ENCODE measurements around the gene SCAPER. TPM values are rescaled to one million over a fixed set of nuclear protein-coding genes. Genes with fewer than 3 reads are reported as not detected.

Gene SCAPER
- total RNA-seq, 2 donors from 2014 or later = 15.2 to 17.8 TPM

DNA sequence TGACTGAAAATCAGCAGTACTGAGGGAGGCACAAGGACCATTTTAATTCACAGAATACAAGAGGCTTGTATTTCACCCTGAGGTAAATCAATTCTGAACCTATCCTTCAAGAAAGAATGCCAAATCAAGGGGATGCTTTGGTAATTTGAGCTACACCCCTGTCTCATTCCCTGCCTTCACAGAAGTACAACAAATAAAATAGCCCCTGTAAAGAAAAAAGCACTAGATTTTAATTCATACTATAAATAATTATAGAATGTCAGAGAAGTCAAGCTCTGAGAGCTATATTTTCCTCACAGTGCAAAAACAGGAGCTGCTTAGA, 319.6 kb downstream of the SCAPER start:
- no peak overlapping the region for H3K9ac ChIP-seq (ENCODE audit: low read depth in 2 of 2, low read length in 2 of 2)
- no peaks in the 10 kb centered on the region for H3K9me3 ChIP-seq
- no peak overlapping the region for H3K27ac ChIP-seq
- DNase-seq = no peak
- TF ChIP-seq, protein P1, sequence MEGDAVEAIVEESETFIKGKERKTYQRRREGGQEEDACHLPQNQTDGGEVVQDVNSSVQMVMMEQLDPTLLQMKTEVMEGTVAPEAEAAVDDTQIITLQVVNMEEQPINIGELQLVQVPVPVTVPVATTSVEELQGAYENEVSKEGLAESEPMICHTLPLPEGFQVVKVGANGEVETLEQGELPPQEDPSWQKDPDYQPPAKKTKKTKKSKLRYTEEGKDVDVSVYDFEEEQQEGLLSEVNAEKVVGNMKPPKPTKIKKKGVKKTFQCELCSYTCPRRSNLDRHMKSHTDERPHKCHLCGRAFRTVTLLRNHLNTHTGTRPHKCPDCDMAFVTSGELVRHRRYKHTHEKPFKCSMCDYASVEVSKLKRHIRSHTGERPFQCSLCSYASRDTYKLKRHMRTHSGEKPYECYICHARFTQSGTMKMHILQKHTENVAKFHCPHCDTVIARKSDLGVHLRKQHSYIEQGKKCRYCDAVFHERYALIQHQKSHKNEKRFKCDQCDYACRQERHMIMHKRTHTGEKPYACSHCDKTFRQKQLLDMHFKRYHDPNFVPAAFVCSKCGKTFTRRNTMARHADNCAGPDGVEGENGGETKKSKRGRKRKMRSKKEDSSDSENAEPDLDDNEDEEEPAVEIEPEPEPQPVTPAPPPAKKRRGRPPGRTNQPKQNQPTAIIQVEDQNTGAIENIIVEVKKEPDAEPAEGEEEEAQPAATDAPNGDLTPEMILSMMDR (IDR thresholded peaks at IDR 0.05) = no peak
- H3K4me1 ChIP-seq = no peaks in the 10 kb centered on the region
- no peaks in the 10 kb centered on the region for H3K36me3 ChIP-seq
- intact Hi-C loops (cut with DNase I) = no loop called here
- H3K27me3 ChIP-seq = no peaks in the 10 kb centered on the region
- H3K4me3 ChIP-seq = no peak overlapping the region

DNA sequence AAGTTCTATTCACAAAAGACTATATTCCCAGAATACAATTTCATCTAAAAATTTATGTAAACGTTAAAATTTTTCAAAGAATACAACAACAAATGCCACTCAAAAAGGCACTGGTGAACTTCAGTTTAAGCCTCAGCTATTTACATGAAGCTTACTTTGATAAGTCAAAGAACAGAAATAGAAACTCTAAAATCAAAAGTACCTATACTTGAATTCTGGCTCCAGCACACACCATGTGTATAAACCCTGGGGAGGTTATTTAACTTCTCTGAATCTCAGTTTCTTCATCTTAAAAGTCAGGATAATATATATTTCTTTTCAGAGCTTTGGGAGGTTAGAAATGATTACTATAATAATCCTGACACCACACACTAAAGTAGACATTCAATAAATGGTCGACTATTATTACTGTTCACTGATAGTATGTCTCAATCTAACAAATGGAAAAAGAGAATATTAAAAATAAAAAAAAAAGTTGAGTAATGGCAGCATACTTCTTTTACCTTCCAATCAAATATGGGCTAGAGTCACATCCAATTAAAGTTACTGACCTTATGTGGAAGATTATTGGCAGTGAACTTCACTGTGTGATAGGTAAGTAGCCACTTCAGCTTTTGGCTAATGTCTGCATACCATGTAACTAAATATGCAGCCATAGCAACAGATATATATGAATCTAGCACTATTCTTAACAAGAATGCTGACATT, 320.1 kb downstream of the SCAPER start:
- Histone ChIP-seq H3K4me3 (no peak overlapping the region), H3K9ac (ENCODE audit: low read depth in 2 of 2, low read length in 2 of 2) (no peak overlapping the region), H3K36me3 (no peaks in the 10 kb centered on the region), H3K27ac (no peak overlapping the region), H3K4me1 (no peaks in the 10 kb centered on the region), H3K9me3 (no peaks in the 10 kb centered on the region), H3K27me3 (no peaks in the 10 kb centered on the region)
- no peak for DNase-seq
- intact Hi-C loops (cut with DNase I) = no loop called here
- TF ChIP-seq, protein P1 (IDR thresholded peaks at IDR 0.05) = no peak

- Histone ChIP-seq H3K36me3 (no peaks in the 10 kb centered on the region), H3K9ac (ENCODE audit: low read depth in 2 of 2, low read length in 2 of 2) (no peak overlapping the region), H3K27me3 (no peaks in the 10 kb centered on the region), H3K27ac (no peak overlapping the region), H3K9me3 (no peaks in the 10 kb centered on the region), H3K4me1 (no peaks in the 10 kb centered on the region), H3K4me3 (no peak overlapping the region)
- TF ChIP-seq, protein P1 (IDR thresholded peaks at IDR 0.05) = no peak
- intact Hi-C loops (cut with DNase I) = no loop called here
- DNase-seq = no peak
These were observed 322.6 kb downstream of the SCAPER start for GRCh38 chr15:76582550-76582949.

DNA sequence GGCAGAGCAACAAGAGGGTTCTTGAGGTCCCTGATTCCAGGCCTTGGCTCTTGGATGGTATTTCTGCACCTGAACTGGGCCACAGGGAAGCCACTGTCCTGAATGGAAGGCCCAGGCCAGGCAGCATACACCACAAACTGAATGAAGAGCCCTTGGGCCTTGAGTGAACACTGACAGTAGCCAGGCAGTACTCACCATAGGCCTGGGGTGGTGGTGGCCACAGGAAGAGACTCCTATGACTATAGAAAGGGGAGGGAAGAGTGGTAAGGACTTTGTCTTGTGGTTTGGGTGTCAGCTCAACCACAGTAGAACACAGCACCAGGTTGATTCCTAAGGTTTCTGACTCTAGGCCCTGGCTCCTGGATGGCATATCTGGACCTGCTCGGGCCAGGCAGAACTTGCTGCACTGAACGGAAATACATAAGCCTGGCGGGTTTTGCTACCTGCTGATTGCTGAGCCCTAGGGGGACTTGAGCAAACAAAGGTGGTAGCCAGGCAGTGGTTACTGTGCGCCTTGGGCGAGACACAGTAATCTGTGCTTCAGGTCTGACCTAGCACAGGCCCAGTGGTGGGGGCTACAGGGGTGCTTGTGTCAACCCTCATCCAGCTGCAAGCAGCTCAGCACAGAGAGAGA, 327.1 kb downstream of the SCAPER start:
- no peaks in the 10 kb centered on the region for H3K9me3 ChIP-seq
- intact Hi-C loops (cut with DNase I) = no loop called here
- no peak for DNase-seq
- no peak overlapping the region for H3K27ac ChIP-seq
- H3K27me3 ChIP-seq = no peaks in the 10 kb centered on the region
- TF ChIP-seq, protein P1 (IDR thresholded peaks at IDR 0.05) = no peak
- H3K9ac ChIP-seq (ENCODE audit: low read depth in 2 of 2, low read length in 2 of 2) = no peak overlapping the region
- no peak overlapping the region for H3K4me3 ChIP-seq
- H3K4me1 ChIP-seq = no peaks in the 10 kb centered on the region
- no peaks in the 10 kb centered on the region for H3K36me3 ChIP-seq

- Histone ChIP-seq H3K9ac (ENCODE audit: low read depth in 2 of 2, low read length in 2 of 2) (peak overlapping the region; percentile 19 to 33), H3K4me3 (no peak overlapping the region), H3K27ac (peak overlapping the region; percentile 38), H3K9me3 (no peaks in the 10 kb centered on the region), H3K27me3 (no peaks in the 10 kb centered on the region), H3K36me3 (no peaks in the 10 kb centered on the region), H3K4me1 (no peaks in the 10 kb centered on the region)
- TF ChIP-seq, protein P1 (IDR thresholded peaks at IDR 0.05) = no peak
- DNase-seq = peak; percentile 83
- intact Hi-C loops (cut with DNase I) = no loop called here
These were observed 328.4 kb downstream of the SCAPER start for GRCh38 chr15:76576523-76577279.
